Stimulated activated CD8-positive, alpha-beta memory T cell treated with anti-CD3 and anti-CD28 coated beads, Interleukin-7, amount 100 ng/mL, for 24 hours (primary cell): ENCODE measurements around the gene PDZD8.
"Not testable (repeated sequence)": the region's sequence is repeated elsewhere in the genome, so short reads cannot be mapped to it uniquely, and the experiment has no call there.

Experiments used
- DNase-seq: peaks from one replicate; pipeline ENCODE4 v3.0.0-alpha.2; 2020; ENCODE audit warnings: low read depth

Gene PDZD8

DNA sequence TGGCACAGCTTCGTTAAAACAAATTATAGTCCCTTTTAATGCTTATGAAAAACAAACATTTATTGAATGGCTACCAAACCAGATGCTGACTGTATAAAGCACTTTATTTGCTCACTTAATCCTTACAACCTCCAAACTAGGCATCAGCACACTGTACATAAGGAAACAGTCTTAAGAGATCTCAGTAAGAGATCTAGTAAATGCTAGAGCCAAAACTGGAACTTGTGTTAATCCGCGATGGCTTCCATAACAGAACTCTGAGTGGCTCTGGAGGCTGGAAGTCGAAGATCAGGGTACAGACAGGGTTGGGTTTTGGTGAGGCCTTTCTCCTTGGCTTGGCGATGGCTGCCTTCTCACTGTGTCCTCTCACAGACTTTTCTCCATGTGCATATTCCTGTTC is 27.0 kb downstream of the PDZD8 start:
- DNase-seq = no peak

DNA sequence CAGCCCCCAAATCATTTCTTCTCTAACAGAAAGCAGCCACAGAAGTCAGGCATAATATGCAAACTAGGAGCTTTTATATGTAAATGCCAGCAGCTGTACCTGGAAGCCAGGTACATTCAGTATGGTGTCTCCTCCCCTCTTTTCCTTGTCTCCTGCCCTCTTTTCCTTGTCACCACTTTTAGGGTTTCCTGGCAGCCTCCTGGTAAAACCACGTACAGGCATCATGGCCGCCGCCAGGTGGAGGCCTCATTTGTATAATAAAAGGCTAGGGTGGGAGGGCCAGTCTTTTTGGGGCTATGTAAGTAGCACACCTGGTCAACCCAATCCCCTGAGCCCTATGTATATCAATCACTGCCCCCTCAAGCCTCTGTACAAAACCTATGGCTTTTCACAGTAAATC is 28.7 kb downstream of the PDZD8 start:
- no peak for DNase-seq

DNA sequence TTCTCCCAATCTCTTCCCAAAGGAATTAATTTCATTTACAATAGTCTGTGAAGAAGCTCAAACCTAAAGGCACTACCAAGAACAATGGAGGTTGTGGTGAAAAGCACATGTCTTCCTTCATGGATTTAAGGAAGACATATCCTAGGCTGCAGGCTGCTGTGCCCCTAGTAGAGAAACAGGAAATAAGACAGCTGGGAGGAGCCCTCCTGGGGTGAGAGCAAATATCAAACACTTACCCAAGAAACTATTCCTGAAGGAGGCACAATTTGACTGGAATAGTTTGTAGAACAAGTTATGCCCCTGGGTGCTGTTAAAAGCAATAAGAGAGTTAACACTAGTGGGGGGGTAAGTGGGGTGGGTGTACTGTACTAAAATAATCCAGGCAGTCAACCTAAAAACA is 30.1 kb downstream of the PDZD8 start:
- DNase-seq = no peak

DNA sequence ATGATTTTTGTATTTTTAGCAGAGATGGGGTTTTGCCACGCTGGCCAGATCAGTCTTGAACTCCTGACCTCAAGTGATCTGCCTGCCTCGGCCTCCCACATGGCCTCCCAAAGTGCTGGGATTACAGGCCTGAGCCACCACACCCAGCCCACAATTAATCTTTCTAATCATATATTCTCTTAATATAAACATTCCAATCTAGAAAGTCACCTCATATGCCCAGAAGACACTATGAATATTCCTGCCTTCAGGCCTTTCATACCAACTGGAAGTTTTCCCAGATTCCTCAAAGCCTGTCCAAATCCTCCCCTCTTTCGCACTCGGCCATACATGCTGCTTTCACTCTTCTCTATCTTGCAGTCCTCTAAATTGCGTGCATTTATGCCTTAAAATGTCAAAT is 32.6 kb downstream of the PDZD8 start:
- DNase-seq = no peak

DNA sequence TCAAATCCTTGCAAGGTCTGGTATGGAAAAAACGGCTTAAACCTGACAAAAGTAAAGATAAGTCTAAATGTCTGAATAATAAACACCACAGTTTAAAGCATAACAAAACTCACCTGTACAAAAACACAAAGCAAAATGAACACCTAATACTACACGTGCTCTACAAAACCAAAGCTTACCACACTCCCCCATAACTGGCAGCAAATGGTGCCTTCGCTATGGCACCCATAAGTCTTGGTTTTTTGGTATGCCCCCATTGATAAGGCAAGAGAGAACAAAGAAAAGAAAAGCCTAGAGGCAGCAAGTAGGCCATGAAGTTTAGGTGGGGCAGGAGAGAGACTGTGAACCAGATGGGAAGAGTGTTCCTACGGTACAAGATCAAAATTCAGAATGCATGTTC is 34.2 kb downstream of the PDZD8 start:
- DNase-seq = no peak

DNA sequence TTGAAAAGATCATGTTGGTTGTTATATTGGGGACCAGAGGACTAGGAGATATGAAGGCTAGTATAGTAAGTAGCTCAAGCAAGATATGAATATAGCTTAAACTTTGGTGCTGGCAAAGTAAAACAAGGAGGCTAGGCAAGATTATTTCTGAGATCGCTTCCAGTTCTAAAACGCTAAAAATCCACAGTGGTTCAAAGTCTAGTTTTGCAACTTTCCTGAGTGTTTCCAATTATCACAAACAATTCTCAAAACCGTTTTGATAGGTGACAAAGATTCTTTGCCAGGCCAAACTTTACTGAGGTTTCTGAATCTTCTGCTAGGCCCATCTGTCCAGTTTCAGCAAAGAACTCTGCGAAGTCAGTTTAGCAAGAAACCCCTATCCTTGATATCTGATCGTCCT is 35.3 kb downstream of the PDZD8 start:
- DNase-seq = no peak

DNA sequence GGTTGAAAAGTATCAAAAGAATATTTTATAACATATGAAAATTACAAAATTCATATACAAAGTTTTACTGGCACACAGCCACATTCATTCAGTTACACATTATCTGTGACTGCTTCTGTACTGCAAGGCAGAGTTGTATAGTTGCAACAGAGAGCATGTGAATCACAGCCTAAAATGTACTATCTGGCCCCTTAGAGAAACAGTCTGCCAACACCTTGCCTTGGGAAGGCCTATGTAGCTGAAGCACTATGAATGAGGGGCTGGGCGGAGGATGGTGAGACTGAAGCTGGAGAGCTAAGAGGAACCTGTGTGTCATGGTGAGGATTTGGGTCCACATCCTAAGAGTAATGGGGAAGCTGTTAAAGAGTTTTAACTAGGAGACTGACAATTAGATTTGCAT is 35.7 kb downstream of the PDZD8 start:
- no peak for DNase-seq

DNA sequence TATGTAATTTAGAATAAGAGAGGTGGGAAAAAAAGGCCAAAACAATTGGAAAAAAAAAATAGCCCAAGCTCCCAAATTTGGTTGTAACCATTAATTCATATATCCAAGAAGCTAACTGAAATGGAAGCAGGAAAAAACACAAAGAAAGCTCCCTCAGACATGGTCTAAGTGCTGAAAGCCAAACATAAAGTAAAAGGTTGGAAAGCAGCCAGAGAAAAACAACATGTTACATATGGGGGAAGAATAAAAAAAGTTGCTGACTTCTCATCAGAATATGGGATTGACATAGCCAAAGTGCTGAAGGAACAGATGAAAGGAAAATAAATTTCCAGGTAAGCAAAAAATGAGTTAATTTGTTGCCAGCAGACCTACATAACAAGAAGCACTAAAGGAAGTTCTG is 40.3 kb downstream of the PDZD8 start:
- no peak for DNase-seq

DNA sequence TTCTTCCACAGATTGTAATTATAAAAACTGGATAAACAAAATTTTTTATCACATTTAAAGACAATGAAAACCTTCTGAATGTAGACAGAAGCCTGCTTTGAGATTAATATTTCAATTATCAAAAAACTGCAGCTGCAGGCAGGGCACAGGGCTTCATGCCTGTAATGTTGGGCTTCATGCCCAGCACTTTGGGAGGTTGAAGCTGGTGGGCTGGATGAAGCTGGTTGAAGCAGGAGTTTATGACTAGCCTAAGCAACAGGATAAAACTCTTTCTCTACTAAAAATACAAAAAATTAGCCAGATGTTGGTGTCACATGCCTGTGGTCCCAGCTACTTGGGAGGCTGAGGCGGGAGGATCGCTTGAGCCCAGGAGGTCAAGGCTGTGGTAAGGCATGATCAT is 41.2 kb downstream of the PDZD8 start:
- DNase-seq = no peak

DNA sequence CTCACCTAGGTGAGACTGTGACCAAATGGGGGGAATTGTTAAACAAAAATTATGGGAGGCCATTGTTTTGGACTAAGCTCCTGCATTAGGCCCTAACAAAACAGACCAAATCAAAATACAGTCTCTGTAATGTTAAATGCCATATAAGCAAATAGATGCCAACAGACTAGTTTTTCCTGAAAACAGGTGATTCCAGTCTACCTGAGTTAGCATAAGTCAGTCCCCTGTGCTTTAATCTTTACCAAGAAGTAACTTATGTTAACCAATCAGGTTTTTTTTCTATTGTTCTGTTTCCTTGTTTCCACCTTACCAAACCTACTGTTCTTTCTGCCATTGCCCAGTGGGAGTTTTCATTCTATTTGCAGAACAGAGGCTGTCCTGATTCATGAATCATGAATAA is 48.0 kb downstream of the PDZD8 start:
- DNase-seq = no peak

DNA sequence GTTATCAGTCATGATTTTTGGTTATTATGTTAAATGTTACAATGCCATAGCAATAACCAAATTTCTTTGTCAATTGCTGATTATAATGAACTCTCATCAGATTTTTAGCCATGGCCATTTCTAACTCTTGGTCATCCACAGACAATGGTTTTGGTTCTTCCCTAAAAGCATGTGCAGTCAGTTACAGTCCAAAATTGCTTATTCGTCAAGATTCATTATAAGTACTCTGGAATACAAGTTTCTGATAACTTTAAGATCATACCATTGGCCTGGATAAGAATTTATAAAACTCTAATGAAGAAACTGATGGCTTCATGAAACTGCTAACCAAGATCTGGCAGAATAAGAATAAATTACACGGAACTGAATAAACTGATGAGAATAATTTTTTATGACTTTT is 50.9 kb downstream of the PDZD8 start:
- DNase-seq = no peak

DNA sequence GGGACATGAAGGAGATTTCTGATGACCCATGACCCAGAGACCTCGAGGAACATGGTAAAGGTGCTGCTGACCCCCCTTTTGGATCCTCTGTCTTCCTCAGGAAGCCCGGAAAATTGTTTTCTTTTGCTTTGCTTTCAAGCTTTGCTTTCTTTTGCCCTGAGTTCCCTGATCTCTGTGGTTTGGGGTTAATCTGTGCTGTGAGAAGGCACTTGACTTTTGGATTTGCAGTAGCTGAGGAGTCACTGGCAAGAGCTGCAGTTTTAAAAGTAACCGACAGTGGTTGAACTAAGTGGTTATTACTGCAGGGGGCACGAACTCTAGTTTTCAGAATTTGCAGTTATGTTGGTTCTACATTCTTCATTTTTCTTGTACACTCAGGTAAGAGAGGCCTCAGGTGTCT is 53.0 kb downstream of the PDZD8 start:
- no peak for DNase-seq

DNA sequence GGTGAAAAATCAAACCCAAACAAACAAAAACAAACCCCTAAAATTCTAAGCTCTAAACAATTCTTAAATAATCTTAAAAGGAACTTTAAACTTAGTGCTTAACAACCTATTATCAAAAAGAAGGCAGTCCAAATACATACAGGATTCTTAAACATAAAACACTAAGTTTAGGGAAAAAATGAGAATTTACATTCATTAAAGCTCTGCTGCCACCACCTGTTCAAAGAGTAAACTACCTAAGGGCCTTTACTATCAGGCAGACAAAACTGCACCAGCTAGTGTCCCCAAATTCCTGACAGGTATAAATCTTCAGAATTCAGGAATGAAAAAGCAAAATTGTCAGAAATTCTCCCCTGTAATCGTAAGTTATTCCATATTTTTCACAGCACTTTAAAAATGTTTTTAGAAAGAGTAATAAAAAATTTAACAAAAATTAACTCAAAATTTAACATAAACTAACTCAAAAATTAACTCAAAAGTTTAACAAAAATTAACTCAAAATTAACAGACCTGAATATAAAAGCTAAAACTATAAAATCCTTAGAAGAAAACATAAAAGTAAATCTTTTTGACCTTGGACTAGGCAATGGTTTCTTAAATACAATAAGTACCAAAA is 55.1 kb downstream of the PDZD8 start:
- DNase-seq = no peak

DNA sequence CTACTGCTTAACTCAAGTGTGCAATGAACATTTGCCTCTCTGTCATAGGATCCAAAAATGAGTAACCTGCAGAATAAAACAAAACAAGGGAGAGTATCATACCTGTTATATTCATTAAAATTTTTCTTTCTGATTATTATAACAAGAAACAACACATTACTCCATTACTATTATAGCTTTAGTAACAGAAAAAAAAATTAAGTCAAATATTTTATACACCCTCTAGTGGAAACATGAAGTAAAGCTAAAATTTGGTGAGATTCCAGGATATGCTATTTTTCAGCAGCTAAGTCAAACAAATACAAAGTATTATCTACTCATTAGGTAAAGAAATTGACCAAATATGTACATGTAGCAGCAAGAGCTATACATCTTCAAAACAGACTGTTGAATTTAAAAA is 56.3 kb downstream of the PDZD8 start:
- DNase-seq = no peak

DNA sequence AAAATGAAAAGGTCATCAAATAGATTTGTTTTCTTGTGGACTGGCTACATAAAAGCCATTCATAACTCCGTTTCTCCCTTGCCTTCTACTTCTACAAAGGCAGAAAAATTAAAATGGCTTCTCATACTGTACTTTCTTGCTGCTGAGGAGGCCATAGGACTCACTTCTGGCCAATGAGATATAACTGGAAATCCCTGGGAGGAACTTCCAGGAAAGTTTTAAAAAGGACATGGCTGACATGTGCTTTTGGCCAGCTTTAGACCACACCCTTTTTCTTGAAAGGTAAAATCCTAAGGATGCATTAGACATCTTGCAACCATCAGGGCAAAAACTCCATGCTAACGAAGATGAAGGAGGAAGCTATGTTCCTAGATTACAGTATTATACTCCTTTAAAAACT is 58.5 kb downstream of the PDZD8 start:
- DNase-seq = no peak

DNA sequence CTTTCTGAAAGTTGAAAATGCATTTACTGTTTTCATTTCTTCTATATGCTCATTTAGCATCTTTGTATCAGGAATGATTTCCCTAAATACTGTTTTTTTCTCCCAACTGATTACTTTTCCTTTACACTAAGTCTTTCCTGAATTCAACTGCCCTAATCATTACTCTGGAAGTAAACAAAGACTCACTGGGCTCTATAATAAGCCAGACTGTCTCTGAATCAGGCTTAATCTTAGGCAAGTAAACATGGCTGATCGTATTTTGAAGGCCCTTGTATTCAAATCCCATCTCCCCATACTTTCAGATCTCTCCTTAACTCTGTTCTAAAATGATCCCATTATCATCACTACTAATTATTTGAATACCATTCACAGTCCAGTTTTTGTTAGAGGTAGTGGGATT is 61.6 kb downstream of the PDZD8 start:
- no peak for DNase-seq

DNA sequence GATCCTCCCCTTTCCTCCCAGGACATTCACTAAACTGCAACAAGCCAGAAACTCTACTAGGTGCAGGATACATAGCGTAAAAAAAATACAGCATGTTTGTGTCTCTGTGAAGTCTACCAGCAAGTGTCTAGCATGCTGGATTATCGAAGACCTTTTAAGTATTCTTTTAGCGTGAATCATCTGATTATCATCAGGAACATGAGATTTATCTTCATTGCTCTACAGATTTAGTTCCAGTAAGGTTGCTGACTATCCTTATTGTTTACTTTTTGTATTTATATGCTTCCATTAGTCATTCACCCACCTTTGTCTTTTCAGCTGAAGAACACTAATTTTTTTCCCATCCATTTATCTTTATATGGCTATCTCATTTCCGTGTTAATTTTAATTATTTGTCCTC is 62.8 kb downstream of the PDZD8 start:
- no peak for DNase-seq

DNA sequence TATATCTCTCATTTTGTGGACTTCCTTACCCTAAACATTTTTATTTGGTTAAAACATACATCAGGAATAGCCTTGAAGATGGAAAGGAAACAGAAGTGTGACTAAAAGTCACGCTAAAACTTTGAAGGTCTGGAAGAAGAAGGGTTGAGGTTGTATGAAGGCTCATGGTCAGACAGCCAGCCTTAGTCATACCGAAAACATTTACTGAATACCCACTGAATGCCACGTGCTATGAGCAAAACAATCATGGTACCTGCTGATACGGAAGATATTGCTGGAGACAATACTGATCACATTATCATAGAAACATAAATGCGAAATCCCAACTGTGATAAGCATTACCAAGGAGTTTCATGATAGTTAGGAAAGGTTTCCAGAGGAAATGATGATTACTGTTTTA is 64.0 kb downstream of the PDZD8 start:
- no peak for DNase-seq

DNA sequence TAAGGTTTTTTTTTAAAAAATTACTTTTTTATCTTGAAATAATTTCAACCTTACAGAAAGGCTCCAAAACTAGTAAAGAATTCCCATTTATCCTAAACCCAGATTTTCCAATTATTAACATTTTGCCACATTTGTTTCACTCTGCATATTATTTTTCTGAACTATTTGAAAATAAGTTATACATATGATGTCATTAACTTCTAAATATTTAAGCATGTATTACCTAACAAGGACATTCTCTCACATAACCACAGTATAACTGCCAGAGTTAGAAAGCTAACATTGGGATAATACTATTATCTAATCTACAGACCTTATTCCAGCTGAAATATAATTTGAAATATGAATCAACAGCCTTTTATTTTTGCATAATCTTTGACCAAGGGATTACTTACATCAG is 68.6 kb downstream of the PDZD8 start:
- DNase-seq = no peak

DNA sequence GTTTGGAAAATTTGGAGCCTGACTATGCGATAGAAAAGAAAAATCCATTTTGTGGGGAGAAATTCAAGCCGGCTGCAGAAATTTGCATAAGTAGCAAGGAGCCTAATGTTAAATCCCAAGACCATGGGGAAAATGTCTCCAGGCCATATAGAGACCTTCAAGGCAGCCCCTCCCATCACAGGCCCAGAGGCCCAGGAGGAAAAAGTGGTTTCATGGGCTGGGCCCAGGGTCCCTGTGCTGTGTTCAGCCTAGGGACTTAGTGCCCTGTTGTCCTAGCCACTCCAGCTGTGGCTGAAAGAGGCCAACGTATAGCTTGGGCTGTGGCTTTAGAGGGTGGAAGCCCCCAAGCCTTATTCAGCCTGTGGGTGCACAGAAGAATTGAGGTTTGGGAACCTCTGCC is 71.8 kb downstream of the PDZD8 start:
- not testable (repeated sequence) for DNase-seq

DNA sequence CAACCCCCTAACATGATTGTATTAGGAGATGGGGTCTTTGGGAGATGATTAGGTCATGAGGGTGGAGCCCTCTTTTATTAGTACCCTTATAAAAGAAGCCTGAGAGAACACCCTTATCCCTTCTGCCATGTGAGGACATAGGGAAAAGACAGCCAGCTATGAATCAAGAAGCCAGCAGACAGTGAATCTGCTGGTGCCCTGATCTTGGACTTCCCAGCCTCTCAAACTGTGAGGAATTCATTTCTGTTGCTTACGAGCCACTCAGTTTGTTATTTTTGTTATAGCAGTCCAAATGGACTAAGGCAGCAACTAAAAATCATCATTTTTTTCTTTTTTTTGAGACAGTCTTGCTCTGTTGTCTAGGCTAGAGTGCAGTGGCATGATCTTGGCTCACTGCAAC is 74.6 kb downstream of the PDZD8 start:
- DNase-seq = no peak

DNA sequence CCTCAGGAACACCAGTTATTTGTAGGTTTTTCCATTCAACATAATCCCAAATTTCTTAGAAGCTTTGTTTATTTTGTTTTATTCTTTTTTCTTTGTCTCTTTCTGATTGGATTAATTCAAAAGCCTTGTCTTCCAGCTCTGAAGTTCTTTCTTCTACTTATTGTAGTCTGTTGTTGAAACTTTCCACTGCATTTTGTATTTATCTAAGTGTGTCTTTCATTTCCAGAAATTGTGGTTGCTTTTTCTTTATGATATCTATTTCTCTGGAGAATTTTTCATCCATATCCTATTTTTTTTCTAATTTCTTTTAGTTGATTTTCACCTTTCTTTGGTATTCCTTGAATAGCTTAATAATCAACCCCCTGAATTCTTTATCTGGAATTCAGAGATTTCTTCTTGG is 75.8 kb downstream of the PDZD8 start:
- DNase-seq = no peak

DNA sequence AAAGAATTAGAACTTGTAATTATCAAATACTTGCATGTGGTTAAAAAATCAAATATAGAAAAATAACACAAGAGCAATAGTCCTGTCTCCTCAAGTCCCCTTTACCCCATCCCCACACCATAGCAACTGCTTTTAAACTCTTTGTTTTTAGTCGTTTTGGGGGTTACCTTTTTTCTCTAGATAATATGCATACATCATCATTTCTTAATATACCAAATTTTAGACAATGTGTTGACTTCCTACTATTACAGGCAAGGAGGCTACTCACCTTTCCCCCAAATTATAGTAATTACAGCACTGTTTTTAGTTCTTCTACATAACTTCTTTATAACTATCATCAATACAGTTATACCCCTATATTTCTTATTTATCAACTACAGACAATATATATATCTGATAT is 77.0 kb downstream of the PDZD8 start:
- DNase-seq = no peak

DNA sequence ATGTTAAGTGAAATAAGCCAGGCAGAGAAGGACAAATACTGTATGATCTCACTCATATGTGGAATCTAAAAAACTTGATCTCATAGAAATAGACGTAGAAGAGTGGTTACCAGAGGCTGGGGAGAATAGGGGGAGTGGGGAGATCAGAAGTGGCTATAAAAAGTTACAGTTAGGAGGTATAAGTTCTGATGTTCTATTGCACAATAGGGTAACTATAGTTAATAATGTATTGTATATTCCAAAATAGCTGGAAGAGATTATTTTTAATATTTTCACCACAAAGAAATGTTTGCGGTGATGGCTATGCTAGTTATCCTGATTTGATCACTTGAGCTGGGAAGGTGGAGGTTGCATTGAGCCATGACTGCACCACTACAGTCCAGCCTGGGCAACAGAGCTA is 80.5 kb downstream of the PDZD8 start:
- DNase-seq = no peak

DNA sequence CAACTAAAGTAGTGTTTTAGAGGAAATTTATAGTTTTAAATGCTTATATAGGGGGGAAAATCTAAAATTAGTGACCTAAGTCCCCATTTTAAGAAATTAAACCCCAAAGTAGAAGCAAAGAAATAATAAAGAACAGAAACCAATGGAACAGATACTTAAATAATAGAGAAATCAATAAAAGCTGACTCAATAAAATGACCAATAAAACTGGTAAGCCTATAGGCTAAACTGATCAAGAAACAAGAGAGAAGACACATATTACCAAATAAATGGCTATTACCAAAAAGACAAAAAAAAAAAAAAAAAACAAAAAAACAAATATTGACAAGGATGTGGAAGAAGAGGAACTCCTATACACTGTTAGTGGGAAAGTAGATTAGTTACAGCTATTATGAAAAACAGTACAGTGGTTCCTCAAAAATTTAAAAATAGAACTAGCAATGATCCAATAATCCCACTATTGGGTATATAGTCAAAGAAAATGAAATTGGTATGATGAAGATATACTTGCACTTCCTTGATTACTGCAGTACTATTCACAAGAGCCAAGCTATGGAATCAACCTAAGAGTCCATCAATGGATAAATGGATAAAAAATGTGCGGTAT is 81.1 kb downstream of the PDZD8 start:
- no peak for DNase-seq
